ENCODE measurements around the gene DLEU7.

DLEU7 gene

GRCh38 chr13:50800091-50800739 is 43.3 kb downstream of the DLEU7 start:
- no peak for TF ChIP-seq CTCF (IDR thresholded peaks at IDR 0.05; ENCODE audit: low read depth, low read length, missing control alignments)
- no peak for DNase-seq (ENCODE audit: low read depth)
- no peak overlapping the region for H3K4me3 ChIP-seq (ENCODE audit: low read depth, low read length)
- in situ Hi-C loops (cut with HindIII; ENCODE audit: low sequenced_read_pairs), result no loop called here

GRCh38 chr13:50798923-50799322 is 44.6 kb downstream of the DLEU7 start:
- in situ Hi-C loops (cut with HindIII; ENCODE audit: low sequenced_read_pairs), result no loop called here
- no peak overlapping the region for H3K4me3 ChIP-seq (ENCODE audit: low read depth, low read length)
- DNase-seq (ENCODE audit: low read depth), result peak; percentile 18
- TF ChIP-seq CTCF (IDR thresholded peaks at IDR 0.05; ENCODE audit: low read depth, low read length, missing control alignments), result no peak

GRCh38 chr13:50797091-50797490 is 46.4 kb downstream of the DLEU7 start:
- no peak overlapping the region for H3K4me3 ChIP-seq (ENCODE audit: low read depth, low read length)
- DNase-seq (ENCODE audit: low read depth), result no peak
- TF ChIP-seq CTCF (IDR thresholded peaks at IDR 0.05; ENCODE audit: low read depth, low read length, missing control alignments), result no peak
- in situ Hi-C loops (cut with HindIII; ENCODE audit: low sequenced_read_pairs), result no loop called here

- in situ Hi-C loops (cut with HindIII; ENCODE audit: low sequenced_read_pairs), result no loop called here
- TF ChIP-seq CTCF (IDR thresholded peaks at IDR 0.05; ENCODE audit: low read depth, low read length, missing control alignments), result no peak
- DNase-seq (ENCODE audit: low read depth), result no peak
- H3K4me3 ChIP-seq (ENCODE audit: low read depth, low read length), result no peak overlapping the region
Observed at GRCh38 chr13:50796463-50796862, 47.0 kb downstream of the DLEU7 start.

- no peak overlapping the region for H3K4me3 ChIP-seq (ENCODE audit: low read depth, low read length)
- in situ Hi-C loops (cut with HindIII; ENCODE audit: low sequenced_read_pairs), result no loop called here
- DNase-seq (ENCODE audit: low read depth), result no peak
- no peak for TF ChIP-seq CTCF (IDR thresholded peaks at IDR 0.05; ENCODE audit: low read depth, low read length, missing control alignments)
Observed at GRCh38 chr13:50794226-50794625, 49.3 kb downstream of the DLEU7 start.

- no peak overlapping the region for H3K4me3 ChIP-seq (ENCODE audit: low read depth, low read length)
- no peak for DNase-seq (ENCODE audit: low read depth)
- in situ Hi-C loops (cut with HindIII; ENCODE audit: low sequenced_read_pairs), result no loop called here
- no peak for TF ChIP-seq CTCF (IDR thresholded peaks at IDR 0.05; ENCODE audit: low read depth, low read length, missing control alignments)
Observed at GRCh38 chr13:50793026-50793425, 50.5 kb downstream of the DLEU7 start.
